GOT3 (cell line): ENCODE data around the gene PRPH.

ENCODE experiments used
- DNase-seq: peaks from one replicate; lab custom pipeline; 2025; ENCODE audit warnings: mixed read lengths; lab: John Stamatoyannopoulos, UW

The PRPH gene

DNA sequence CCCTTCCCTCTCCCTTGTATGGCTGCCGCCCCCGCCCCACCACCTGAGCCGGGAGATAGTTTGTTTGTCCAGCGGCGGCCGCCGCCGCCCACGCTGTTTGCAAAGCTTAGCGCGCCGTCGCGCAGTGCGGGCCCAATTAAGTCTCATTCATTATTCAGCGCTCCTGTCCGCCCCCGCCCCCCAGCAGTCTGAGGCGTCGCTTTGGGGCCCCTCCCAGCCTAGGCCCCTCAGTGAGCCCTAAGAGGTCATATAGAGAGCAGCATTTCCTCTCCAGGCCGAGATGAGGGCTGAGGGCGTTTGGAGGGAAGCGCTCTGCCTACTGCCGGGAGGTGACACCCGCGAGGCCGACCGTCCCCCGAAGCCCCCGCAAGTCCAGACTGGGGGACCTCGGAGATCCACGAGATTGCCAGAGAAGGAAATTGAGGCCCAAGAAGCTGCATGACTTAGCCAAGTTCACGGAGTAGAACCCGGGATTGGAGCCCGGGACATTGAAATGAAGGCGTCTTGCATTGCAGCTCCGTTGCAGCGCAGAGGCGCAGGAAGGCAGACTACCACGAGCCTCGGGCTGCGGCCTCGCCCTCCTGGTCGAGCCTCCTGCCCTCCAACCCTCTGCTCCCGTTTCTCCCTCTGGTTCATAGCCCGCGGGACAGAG is 51.8 kb downstream of the PRPH start, which contains the start of gene DNAJC22:
Gene DNAJC22 (plus strand): TSS at position 230 of the 652 bp plus-strand sequence. CDS start 1,985 bp downstream, outside the sequence.
- DNase-seq = no peak

DNA sequence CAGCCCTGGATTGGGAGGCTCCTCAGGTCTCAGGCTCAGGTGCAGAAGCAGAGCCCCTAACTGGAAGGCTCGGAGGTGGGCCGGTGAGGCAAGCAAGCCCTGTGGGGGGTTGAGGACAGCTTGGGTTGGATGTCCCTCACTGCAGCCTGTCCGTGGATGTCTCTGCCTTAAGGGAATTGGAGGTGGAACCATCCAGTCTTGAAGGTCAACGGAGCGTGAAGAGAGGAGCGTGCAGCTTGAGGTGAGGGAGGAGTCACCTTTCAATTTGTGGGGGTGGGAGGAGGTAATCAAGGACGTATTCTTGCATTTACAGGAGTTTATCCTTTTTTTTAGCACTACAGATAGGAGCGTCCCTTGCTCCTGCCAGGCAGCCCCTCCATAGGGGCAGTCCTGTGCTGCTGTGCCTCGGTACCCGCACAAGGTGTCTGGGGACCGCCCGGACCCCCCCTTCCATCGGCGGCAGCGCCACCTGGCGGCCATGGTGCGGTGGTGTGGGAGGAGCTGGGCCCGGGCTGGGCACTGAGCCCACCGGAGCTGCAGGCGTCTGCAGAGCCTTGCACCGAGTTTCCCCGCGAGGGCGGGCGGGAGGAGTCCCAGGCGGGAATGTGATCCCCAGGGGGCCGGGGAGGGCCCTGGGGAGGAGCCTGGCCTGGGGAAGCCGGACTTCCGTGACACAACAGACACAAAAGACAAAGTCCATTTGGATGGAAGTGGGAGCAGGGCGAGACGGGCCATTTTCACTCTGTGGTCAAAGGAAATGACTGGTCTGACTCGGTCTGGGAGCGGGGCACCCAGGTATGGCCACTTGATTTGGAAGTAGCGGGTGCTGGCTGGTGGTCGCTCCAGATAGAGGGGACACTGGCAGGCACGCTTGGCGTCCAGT is 52.6 kb downstream of the PRPH start:
- DNase-seq = peak; percentile 98
